Aortic smooth muscle cell (primary cell): ENCODE results near the gene SNF8. TPM values are rescaled to one million over a fixed set of nuclear protein-coding genes. Genes with fewer than 3 reads are reported as not detected.

Source experiments
- total RNA-seq: library from RNA; depleted of rRNA; stranded (reverse); fragments of >200 nt; gene quantifications from 2 replicates; pipeline ENCODE4 v1.2.3, GENCODE V29; 2014

The SNF8 gene, protein sequence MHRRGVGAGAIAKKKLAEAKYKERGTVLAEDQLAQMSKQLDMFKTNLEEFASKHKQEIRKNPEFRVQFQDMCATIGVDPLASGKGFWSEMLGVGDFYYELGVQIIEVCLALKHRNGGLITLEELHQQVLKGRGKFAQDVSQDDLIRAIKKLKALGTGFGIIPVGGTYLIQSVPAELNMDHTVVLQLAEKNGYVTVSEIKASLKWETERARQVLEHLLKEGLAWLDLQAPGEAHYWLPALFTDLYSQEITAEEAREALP
- total RNA-seq: 126 and 153 TPM in 2 replicates

DNA sequence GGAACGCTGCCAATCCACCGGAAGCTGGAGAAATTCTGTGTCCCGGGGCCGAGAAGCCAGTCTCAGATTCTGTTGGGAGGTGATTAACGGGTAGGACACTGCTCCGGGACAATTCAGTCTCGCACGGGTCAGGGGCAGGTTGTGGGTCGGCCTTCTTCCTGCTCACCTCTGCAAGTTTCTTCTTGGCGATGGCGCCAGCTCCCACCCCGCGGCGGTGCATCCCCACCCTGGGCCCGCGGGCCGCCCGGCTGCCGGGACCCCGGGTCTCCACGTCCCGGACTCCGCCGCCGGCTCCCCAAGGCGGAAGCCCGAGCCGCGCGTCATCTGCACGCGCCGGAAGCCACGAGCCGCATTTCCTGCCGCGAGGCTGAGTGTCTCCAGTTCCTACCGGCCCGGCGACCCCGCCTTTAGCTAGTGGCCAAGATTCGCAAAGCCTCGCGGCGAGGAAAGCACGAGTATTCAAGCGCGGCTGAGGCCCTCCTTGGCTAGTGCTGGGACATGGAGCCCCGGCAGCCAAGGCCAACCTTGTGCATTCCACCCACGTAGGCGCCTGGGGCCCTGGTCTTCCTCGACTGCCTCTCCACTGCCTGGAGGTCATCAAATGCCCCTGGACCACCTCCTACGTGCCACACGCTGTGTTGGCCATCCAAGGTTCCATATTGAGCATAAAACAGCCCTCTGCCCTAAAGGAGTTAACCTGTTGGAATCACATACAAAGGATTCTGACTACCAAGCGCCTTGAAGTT is at the start of gene SNF8:
TSS of gene SNF8 (minus strand) at position 328 of the 746 bp plus-strand sequence. CDS start at position 220, 108 bp downstream.

DNA sequence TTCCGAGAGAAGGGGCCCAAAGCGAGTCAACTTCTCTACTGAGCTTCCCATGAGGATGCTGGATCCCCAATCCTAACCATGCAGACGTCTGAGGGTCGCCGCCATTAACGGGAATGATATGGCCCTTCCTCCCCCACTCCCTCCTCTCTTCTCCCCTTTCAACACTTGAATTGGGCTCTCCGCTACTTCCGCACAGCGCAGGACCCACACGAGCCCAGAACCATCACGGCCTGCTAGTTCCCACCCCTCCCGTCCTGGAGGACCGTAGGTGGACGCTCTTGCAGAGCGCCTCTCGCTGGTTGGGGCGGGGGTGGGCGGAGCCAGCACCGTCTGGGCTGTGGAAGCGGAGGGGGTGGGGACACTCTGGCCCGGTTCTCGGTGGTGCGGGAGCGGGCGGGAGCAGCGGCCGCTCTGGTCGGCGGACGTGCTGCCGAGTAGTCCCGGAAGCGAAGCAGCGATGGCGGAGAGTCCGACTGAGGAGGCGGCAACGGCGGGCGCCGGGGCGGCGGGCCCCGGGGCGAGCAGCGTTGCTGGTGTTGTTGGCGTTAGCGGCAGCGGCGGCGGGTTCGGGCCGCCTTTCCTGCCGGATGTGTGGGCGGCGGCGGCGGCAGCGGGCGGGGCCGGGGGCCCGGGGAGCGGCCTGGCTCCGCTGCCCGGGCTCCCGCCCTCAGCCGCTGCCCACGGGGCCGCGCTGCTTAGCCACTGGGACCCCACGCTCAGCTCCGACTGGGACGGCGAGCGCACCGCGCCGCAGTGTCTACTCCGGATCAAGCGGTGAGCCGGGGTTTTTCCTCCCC is 36.4 kb downstream of the SNF8 start, which contains the start of gene UBE2Z:
TSS of gene UBE2Z (plus strand) at position 361 of the 797 bp plus-strand sequence. CDS start at position 458, 97 bp downstream.

Other genes starting within 250 kb of the SNF8 start
- not detected in 2 replicates for gene PRAC1, start 222.3 kb downstream of the SNF8 start, total RNA-seq
- not detected in 2 replicates for gene PRAC2, start 221.7 kb downstream of the SNF8 start, total RNA-seq
- not detected in 2 replicates for gene HOXB13, start 216.1 kb downstream of the SNF8 start, total RNA-seq
- gene TTLL6, start 127.6 kb downstream of the SNF8 start, total RNA-seq: 0.06 TPM in 1 of 2 replicates, not detected in the other
- gene CALCOCO2, start 113.8 kb downstream of the SNF8 start, total RNA-seq: 36.5 and 59.5 TPM in 2 replicates
- 43.4 and 78.1 TPM in 2 replicates for gene ATP5MC1, start 52.1 kb downstream of the SNF8 start, total RNA-seq
- gene UBE2Z, start 36.4 kb downstream of the SNF8 start, total RNA-seq: 66.1 and 68.1 TPM in 2 replicates
- not detected in 2 replicates for gene GIP, start 23.8 kb upstream of the SNF8 start, total RNA-seq
- gene IGF2BP1, start 52.5 kb upstream of the SNF8 start, total RNA-seq: 0.26 and 0.62 TPM in 2 replicates
- 0.06 and 1.5 TPM in 2 replicates for gene B4GALNT2, start 187.9 kb upstream of the SNF8 start, total RNA-seq